Measurements from ENCODE around the gene POMC. TPM values are rescaled to one million over a fixed set of nuclear protein-coding genes. Genes with fewer than 3 reads are reported as not detected.
"Not testable (repeated sequence)": the region's sequence is repeated elsewhere in the genome, so short reads cannot be mapped to it uniquely, and the experiment has no call there.

POMC gene
- total RNA-seq, 1 donor from 2014 or later = 5.4 TPM

GRCh38 chr2:25132299-25132635 lies 36.1 kb downstream of the POMC start:
- no peak for TF ChIP-seq CTCF (IDR thresholded peaks at IDR 0.05; ENCODE audit: unreplicated experiment)
- H3K4me1 Mint-ChIP-seq (ENCODE audit: low read depth) = peaks cover 10% of the 10 kb centered on the region
- no peaks in the 10 kb centered on the region for H3K9me3 Mint-ChIP-seq (ENCODE audit: low read depth)
- no peak for DNase-seq (ENCODE audit: low spot score, unreplicated experiment)
- peak overlapping the region; percentile 3 for H3K27ac Mint-ChIP-seq
- peaks cover 19% of the 10 kb centered on the region for H3K27me3 Mint-ChIP-seq
- H3K4me3 Mint-ChIP-seq (ENCODE audit: low read depth) = peak overlapping the region; percentile 49
- H3K36me3 Mint-ChIP-seq (ENCODE audit: insufficient read depth) = peaks cover 14% of the 10 kb centered on the region

- no peak for DNase-seq (ENCODE audit: low spot score, unreplicated experiment)
- TF ChIP-seq CTCF (IDR thresholded peaks at IDR 0.05; ENCODE audit: unreplicated experiment) = no peak
- peaks cover 10% of the 10 kb centered on the region for H3K4me1 Mint-ChIP-seq (ENCODE audit: low read depth)
- peaks cover 19% of the 10 kb centered on the region for H3K27me3 Mint-ChIP-seq
- peaks cover 13% of the 10 kb centered on the region for H3K36me3 Mint-ChIP-seq (ENCODE audit: insufficient read depth)
- peak overlapping the region; percentile 50 for H3K4me3 Mint-ChIP-seq (ENCODE audit: low read depth)
- H3K27ac Mint-ChIP-seq = peak overlapping the region; percentile 3
- H3K9me3 Mint-ChIP-seq (ENCODE audit: low read depth) = no peaks in the 10 kb centered on the region
Observed at GRCh38 chr2:25131567-25132298, 36.6 kb downstream of the POMC start.

GRCh38 chr2:25131253-25131566 lies 37.2 kb downstream of the POMC start:
- Mint-ChIP-seq H3K36me3 (ENCODE audit: insufficient read depth) (peaks cover 13% of the 10 kb centered on the region), H3K9me3 (ENCODE audit: low read depth) (no peaks in the 10 kb centered on the region), H3K27me3 (peaks cover 19% of the 10 kb centered on the region), H3K4me1 (ENCODE audit: low read depth) (peaks cover 10% of the 10 kb centered on the region), H3K27ac (no peak overlapping the region), H3K4me3 (ENCODE audit: low read depth) (peak overlapping the region; percentile 50)
- no peak for DNase-seq (ENCODE audit: low spot score, unreplicated experiment)
- no peak for TF ChIP-seq CTCF (IDR thresholded peaks at IDR 0.05; ENCODE audit: unreplicated experiment)

GRCh38 chr2:25129901-25130520 lies 38.4 kb downstream of the POMC start:
- peaks cover 19% of the 10 kb centered on the region for H3K27me3 Mint-ChIP-seq
- H3K9me3 Mint-ChIP-seq (ENCODE audit: low read depth) = no peaks in the 10 kb centered on the region
- H3K4me1 Mint-ChIP-seq (ENCODE audit: low read depth) = peaks cover 10% of the 10 kb centered on the region
- no peak for DNase-seq (ENCODE audit: low spot score, unreplicated experiment)
- H3K4me3 Mint-ChIP-seq (ENCODE audit: low read depth) = no peak overlapping the region
- TF ChIP-seq CTCF (IDR thresholded peaks at IDR 0.05; ENCODE audit: unreplicated experiment) = no peak
- no peak overlapping the region for H3K27ac Mint-ChIP-seq
- H3K36me3 Mint-ChIP-seq (ENCODE audit: insufficient read depth) = peaks cover 7% of the 10 kb centered on the region

GRCh38 chr2:25127646-25128045 lies 40.7 kb downstream of the POMC start:
- Mint-ChIP-seq H3K27me3 (peaks cover 11% of the 10 kb centered on the region), H3K9me3 (ENCODE audit: low read depth) (no peaks in the 10 kb centered on the region), H3K4me3 (ENCODE audit: low read depth) (no peak overlapping the region), H3K36me3 (ENCODE audit: insufficient read depth) (peaks cover 4% of the 10 kb centered on the region), H3K27ac (no peak overlapping the region), H3K4me1 (ENCODE audit: low read depth) (peaks cover 7% of the 10 kb centered on the region)
- no peak for DNase-seq (ENCODE audit: low spot score, unreplicated experiment)
- TF ChIP-seq CTCF (IDR thresholded peaks at IDR 0.05; ENCODE audit: unreplicated experiment) = no peak

- not testable (repeated sequence) for H3K36me3 Mint-ChIP-seq (ENCODE audit: insufficient read depth); H3K4me1 Mint-ChIP-seq (ENCODE audit: low read depth); H3K4me3 Mint-ChIP-seq (ENCODE audit: low read depth); H3K27ac Mint-ChIP-seq; DNase-seq (ENCODE audit: low spot score, unreplicated experiment); H3K9me3 Mint-ChIP-seq (ENCODE audit: low read depth)
- H3K27me3 Mint-ChIP-seq = peaks cover 11% of the 10 kb centered on the region
Observed at GRCh38 chr2:25127071-25127470, 41.3 kb downstream of the POMC start.
